Posterior vena cava (tissue), 2 donors: ENCODE results near the gene ABCA6. TPM values are rescaled to one million over a fixed set of nuclear protein-coding genes. Genes with fewer than 3 reads are reported as not detected.

Experiments used
- microRNA-seq, 2 donors: library from miRNA; unstranded; fragments of <30 nt; microRNA quantifications; one replicate each; pipeline ENCODE4 v1.2.0, GENCODE V29; 2020 to 2021; ENCODE audit warnings: borderline microRNAs expressed in 2 of 2
- total RNA-seq, 2 donors: library from RNA; stranded (reverse); fragmentation: NEBNext Ultra II Directional; extraction: Animal tissue kit (Norgen Biotek cat#: 25700); gene quantifications; one replicate each; pipeline ENCODE4 v1.2.1, GENCODE V29; 2021
- donor health status: DM: yes; HTN: yes; CAD: no.
- donor health status: DM: yes; HTN: yes; CAD: no.

ABCA6 gene
- total RNA-seq, 2 donors from 2014 or later, result 49.4 to 58.6 TPM

Small RNA genes lying within 50 kb of the gene (microRNA-seq; reads per million reads assigned to microRNA genes)
- 0 reads per million in 2 donors for gene MIR4524A
- 0 reads per million in 2 donors for gene MIR4524B

Other genes with a start within 250 kb of the ABCA6 start
- 10 to 100 TPM; 70.7 to 78.7 TPM for gene ABCA8, start 186.5 kb downstream of the ABCA6 start, total RNA-seq
- 10 to 100 TPM; 33.6 to 36.6 TPM for gene ABCA9, start 81.0 kb downstream of the ABCA6 start, total RNA-seq
- gene ABCA10, start 86.9 kb upstream of the ABCA6 start, total RNA-seq, result 10 to 100 TPM; 11.2 to 17.2 TPM
- gene ABCA5, start 185.2 kb upstream of the ABCA6 start, total RNA-seq, result 10 to 100 TPM; 14.7 to 16.7 TPM